ENCODE measurements around the gene KAZALD1.

DNA sequence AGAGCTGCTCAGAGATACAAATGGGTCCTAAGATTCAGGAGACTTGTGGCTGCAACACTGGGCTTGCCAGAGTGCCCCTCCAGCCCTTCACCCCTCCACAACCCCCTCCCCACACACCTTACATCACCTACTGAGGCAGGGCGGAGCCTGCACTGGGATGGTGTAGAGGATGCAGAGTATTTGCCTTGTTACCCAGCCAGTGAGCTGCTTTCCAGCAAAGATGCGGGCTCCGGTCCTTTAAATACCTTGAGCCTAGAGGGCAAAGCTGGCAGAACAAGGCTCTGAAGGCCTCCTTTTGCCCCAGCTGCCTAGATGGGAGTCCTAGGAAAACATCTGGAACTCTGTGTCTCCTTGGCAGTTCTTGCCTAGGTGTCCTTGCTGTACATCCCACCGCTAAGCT is 34.6 kb downstream of the KAZALD1 start:
- TF ChIP-seq, protein P1, sequence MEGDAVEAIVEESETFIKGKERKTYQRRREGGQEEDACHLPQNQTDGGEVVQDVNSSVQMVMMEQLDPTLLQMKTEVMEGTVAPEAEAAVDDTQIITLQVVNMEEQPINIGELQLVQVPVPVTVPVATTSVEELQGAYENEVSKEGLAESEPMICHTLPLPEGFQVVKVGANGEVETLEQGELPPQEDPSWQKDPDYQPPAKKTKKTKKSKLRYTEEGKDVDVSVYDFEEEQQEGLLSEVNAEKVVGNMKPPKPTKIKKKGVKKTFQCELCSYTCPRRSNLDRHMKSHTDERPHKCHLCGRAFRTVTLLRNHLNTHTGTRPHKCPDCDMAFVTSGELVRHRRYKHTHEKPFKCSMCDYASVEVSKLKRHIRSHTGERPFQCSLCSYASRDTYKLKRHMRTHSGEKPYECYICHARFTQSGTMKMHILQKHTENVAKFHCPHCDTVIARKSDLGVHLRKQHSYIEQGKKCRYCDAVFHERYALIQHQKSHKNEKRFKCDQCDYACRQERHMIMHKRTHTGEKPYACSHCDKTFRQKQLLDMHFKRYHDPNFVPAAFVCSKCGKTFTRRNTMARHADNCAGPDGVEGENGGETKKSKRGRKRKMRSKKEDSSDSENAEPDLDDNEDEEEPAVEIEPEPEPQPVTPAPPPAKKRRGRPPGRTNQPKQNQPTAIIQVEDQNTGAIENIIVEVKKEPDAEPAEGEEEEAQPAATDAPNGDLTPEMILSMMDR (IDR thresholded peaks at IDR 0.05): no peak
- TF ChIP-seq POLR2A (IDR thresholded peaks at IDR 0.05): no peak
